H1 (cell line): ENCODE data around the gene DUOXA1. TPM values are rescaled to one million over a fixed set of nuclear protein-coding genes. Genes with fewer than 3 reads are reported as not detected.

Experiments used
- ASH2L ChIP-seq: fragments of 200-600, 300-600 bp; sonication (generic); IDR thresholded peaks from one replicate; pipeline ENCODE4 v1.7.1; 2017; ENCODE audit warnings: low read length
- KDM1A ChIP-seq: fragments of 200-600, 300-600 bp; sonication (generic); IDR thresholded peaks from 2 replicates; pipeline ENCODE4 v1.7.1; 2016; ENCODE audit warnings: mild to moderate bottlenecking, low read length, borderline replicate concordance
- RNF2 ChIP-seq: fragments of 200-900, 300-1000 bp; sonication (generic); IDR thresholded peaks from 2 replicates; pipeline ENCODE4 v1.7.1; 2016; ENCODE audit warnings: borderline replicate concordance, low read depth, mild to moderate bottlenecking, antibody characterized with exemption, low read length; ENCODE audit not compliant: poor library complexity, severe bottlenecking; ENCODE audit errors: missing control alignments
- polyA plus RNA-seq, 7 experiments: library from polyadenylated mRNA; depleted of rRNA in 3 of 7; stranded (reverse) in 5 of 7; unstranded in 2 of 7; fragments of >200 nt in 5 of 7; fragments of 200-250 nt in 2 of 7; gene quantifications; 1 replicate in 5 of 7; 2 replicates in 1 of 7; 4 replicates in 1 of 7; pipeline versions ENCODE4 v1.2.1 to v1.2.3, GENCODE V29; 2011 to 2013; ENCODE audit warnings: missing spikeins in 2 of 7, mixed read lengths in 2 of 7
- total RNA-seq: library from RNA; stranded (reverse); fragmentation: NEBNext Ultra II Directional; extraction: Animal tissue kit (Norgen Biotek cat#: 25700); gene quantifications from 2 replicates; pipeline ENCODE4 v1.2.1, GENCODE V29; 2021

The DUOXA1 gene
- total and polyA plus RNA-seq, 2 of the 8 experiments (the other 6 are each of a cell fraction or from before 2014, with no cell fraction given), result 0.18 TPM; not detected in 1

- TF ChIP-seq RNF2 (no peak), ASH2L (no peak), KDM1A (no peak)
These were observed 23.5 kb downstream of the DUOXA1 start (continued) for GRCh38 chr15:45106002-45106790.
